ENCODE results near the gene INHBA. TPM values are rescaled to one million over a fixed set of nuclear protein-coding genes. Genes with fewer than 3 reads are reported as not detected.

INHBA gene
- total and polyA plus RNA-seq, 2 donors (not counting 3 experiments of a cell fraction or from before 2014, with no cell fraction given), result 22.9 to 23.2 TPM

DNA sequence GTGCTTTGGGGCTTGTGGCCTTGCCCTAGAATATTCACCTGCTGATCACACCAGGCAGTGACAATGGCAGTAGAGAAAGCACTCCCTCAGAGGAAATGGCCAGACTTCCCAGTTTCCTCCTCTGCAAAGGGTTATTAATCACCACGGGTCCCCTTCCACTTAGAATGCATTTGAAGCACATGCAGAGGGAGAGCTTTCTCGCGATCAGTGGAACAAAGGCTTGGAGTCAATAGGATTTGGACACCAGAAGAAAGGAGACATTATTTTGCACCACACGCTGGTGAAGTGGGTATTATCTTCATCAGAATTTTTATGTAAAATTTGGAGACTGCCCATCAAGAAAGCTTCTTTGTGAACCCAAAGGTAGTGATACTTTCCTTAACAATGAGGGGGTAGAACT is 35.4 kb upstream of the INHBA start:
- Histone ChIP-seq H3K9ac (replicated peaks; ENCODE audit: extremely low read depth, insufficient read depth, low read length) (no peak overlapping the region), H3K27me3 (ENCODE audit: control insufficient read depth in 2 of 2, insufficient read depth in 2 of 2, low read length in 2 of 2) (peaks cover 0 to 5% of the 10 kb centered on the region in 2 experiments), H3K9me1 (replicated peaks; ENCODE audit: control insufficient read depth, extremely low read depth, insufficient read depth, low read length) (no peaks in the 10 kb centered on the region), H3K36me3 (ENCODE audit: control insufficient read depth in 2 of 2, extremely low read depth in 1 of 2, insufficient read depth in 2 of 2, low read length in 2 of 2) (no peaks in the 10 kb centered on the region), H3K9me3 (replicated peaks; ENCODE audit: control insufficient read depth, insufficient read depth, low read length) (no peaks in the 10 kb centered on the region), H3K27ac (ENCODE audit: insufficient read depth, low read depth, low read length) (no peak overlapping the region), H3K4me1 (ENCODE audit: control insufficient read depth, extremely low read depth, insufficient read depth, low read length) (no peaks in the 10 kb centered on the region), H3K4me3 (replicated peaks in 1 of 3; ENCODE audit: insufficient read depth in 1 of 3, low read depth in 1 of 3, low read length in 3 of 3) (no peak overlapping the region), H3K4me2 (ENCODE audit: insufficient read depth, low read length) (no peak overlapping the region), H3K79me2 (ENCODE audit: control insufficient read depth, insufficient read depth, low read length) (no peaks in the 10 kb centered on the region), H4K20me1 (replicated peaks; ENCODE audit: control insufficient read depth, extremely low read depth, insufficient read depth, low read length) (no peaks in the 10 kb centered on the region), H2AFZ (ENCODE audit: low read depth, low read length) (no peak overlapping the region)
- no peak for DNase-seq (ENCODE audit: low read depth, low spot score)
- no peak for FAIRE-seq
- intact Hi-C loops (cut with micrococcal nuclease) (no loop called here), dilution Hi-C loops (cut with MboI; ENCODE audit: extremely low pct_ligation_motif_present, low sequenced_read_pairs) (no loop called here)
- no peak for TF ChIP-seq FOS (IDR thresholded peaks at IDR 0.05; ENCODE audit: borderline replicate concordance, insufficient read depth, low read length)
- TF ChIP-seq, protein P1, sequence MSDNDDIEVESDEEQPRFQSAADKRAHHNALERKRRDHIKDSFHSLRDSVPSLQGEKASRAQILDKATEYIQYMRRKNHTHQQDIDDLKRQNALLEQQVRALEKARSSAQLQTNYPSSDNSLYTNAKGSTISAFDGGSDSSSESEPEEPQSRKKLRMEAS (IDR thresholded peaks at IDR 0.05; ENCODE audit: insufficient read depth, insufficient read length), result no peak
- TF ChIP-seq EZH2 (IDR thresholded peaks at IDR 0.05; ENCODE audit: borderline replicate concordance, low read depth, low read length, severe bottlenecking), result no peak
- TF ChIP-seq POLR2AphosphoS5 (IDR thresholded peaks at IDR 0.05; ENCODE audit: insufficient read depth, low read depth, low read length), result no peak
- no peak for TF ChIP-seq MYC (IDR thresholded peaks at IDR 0.05; ENCODE audit: low read depth, low read length)
- TF ChIP-seq, protein P2, sequence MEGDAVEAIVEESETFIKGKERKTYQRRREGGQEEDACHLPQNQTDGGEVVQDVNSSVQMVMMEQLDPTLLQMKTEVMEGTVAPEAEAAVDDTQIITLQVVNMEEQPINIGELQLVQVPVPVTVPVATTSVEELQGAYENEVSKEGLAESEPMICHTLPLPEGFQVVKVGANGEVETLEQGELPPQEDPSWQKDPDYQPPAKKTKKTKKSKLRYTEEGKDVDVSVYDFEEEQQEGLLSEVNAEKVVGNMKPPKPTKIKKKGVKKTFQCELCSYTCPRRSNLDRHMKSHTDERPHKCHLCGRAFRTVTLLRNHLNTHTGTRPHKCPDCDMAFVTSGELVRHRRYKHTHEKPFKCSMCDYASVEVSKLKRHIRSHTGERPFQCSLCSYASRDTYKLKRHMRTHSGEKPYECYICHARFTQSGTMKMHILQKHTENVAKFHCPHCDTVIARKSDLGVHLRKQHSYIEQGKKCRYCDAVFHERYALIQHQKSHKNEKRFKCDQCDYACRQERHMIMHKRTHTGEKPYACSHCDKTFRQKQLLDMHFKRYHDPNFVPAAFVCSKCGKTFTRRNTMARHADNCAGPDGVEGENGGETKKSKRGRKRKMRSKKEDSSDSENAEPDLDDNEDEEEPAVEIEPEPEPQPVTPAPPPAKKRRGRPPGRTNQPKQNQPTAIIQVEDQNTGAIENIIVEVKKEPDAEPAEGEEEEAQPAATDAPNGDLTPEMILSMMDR (IDR thresholded peaks at IDR 0.05; ENCODE audit: extremely low read depth in 1 of 2, insufficient read depth in 1 of 2, low read depth in 1 of 2, low read length in 2 of 2), result no peak
- TF ChIP-seq JUN (IDR thresholded peaks at IDR 0.05; ENCODE audit: borderline replicate concordance, insufficient read depth, insufficient read length, low read depth), result no peak
- no peak for TF ChIP-seq POLR2A (IDR thresholded peaks at IDR 0.05; ENCODE audit: low read depth, low read length)
- TF ChIP-seq GATA2 (IDR thresholded peaks at IDR 0.05; ENCODE audit: insufficient read depth, insufficient read length, low read depth, low read length), result no peak
- no TSS peak for BruUV-seq (replicated peaks)
- CTCF ChIA-PET, result no interaction called here
- POLR2A ChIA-PET, result no interaction called here
